ENCODE data around the gene FCGR3A. TPM values are rescaled to one million over a fixed set of nuclear protein-coding genes. Genes with fewer than 3 reads are reported as not detected.
"Not testable (repeated sequence)": the region's sequence is repeated elsewhere in the genome, so short reads cannot be mapped to it uniquely, and the experiment has no call there.

FCGR3A gene
- polyA plus RNA-seq, 2 donors: 0.57 to 1.0 TPM

DNA sequence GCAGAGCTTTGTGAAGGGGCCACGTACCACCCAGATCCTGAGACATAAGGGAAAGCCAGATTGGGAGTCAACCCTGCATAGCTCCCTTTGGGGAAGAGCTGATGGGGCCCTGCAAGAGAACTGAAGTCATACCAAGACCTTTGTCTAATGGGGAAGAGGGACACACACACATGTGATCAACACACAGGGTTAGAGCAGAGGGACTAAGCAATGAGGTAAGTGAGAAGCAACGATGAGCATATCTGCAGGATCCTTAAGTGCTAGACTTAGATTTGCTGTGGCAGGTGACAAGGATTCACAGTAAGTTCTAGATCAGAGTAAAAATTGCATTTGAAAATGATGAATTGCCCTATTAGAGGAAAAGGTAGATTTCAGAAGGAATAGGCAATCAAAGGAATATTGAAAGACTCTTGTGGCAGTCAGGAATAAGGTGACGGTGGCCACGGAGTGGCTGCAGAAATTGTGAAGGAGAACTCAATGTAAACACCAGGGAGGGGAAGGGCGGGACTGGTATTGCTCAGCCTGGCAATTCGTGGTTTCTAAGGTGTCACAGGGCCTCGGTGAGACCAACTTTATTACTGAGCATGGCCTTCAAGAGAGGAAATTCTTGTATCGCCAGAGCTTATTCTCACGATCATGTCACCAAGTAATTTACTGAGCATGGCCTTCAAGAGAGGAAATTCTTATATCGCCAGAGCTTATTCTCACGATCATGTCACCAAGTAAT, 4.5 kb downstream of the FCGR3A start:
- not testable (repeated sequence) for H3K27me3 ChIP-seq (ENCODE audit: control insufficient read depth in 1 of 2, insufficient read depth in 2 of 2, low read length in 2 of 2); H3K36me3 ChIP-seq (ENCODE audit: control insufficient read depth in 2 of 2, insufficient read depth in 2 of 2, low read length in 1 of 2); H3K9me3 ChIP-seq (ENCODE audit: control insufficient read depth in 2 of 2, insufficient read depth in 1 of 2, low read depth in 1 of 2, low read length in 1 of 2); H3K4me1 ChIP-seq (ENCODE audit: control insufficient read depth in 2 of 2, insufficient read depth in 2 of 2, low read length in 1 of 2); H3K4me3 ChIP-seq (ENCODE audit: low read depth in 1 of 2, low read length in 2 of 2); H3K27ac ChIP-seq (ENCODE audit: low read depth in 2 of 2, low read length in 1 of 2)
- 76% methylated on average over 10 of the region's 11 CpGs for WGBS, 2 donors

GRCh38 chr1:161543125-161543524, 6.5 kb downstream of the FCGR3A start:
- not testable (repeated sequence) for H3K36me3 ChIP-seq (ENCODE audit: control insufficient read depth in 2 of 2, insufficient read depth in 2 of 2, low read length in 1 of 2); H3K4me1 ChIP-seq (ENCODE audit: control insufficient read depth in 2 of 2, insufficient read depth in 2 of 2, low read length in 1 of 2); H3K4me3 ChIP-seq (ENCODE audit: low read depth in 1 of 2, low read length in 2 of 2); H3K27me3 ChIP-seq (ENCODE audit: control insufficient read depth in 1 of 2, insufficient read depth in 2 of 2, low read length in 2 of 2); H3K27ac ChIP-seq (ENCODE audit: low read depth in 2 of 2, low read length in 1 of 2); H3K9me3 ChIP-seq (ENCODE audit: control insufficient read depth in 2 of 2, insufficient read depth in 1 of 2, low read depth in 1 of 2, low read length in 1 of 2)
- 80 to 86% methylated on average over 1 of the region's 1 CpG for WGBS, 2 donors

DNA sequence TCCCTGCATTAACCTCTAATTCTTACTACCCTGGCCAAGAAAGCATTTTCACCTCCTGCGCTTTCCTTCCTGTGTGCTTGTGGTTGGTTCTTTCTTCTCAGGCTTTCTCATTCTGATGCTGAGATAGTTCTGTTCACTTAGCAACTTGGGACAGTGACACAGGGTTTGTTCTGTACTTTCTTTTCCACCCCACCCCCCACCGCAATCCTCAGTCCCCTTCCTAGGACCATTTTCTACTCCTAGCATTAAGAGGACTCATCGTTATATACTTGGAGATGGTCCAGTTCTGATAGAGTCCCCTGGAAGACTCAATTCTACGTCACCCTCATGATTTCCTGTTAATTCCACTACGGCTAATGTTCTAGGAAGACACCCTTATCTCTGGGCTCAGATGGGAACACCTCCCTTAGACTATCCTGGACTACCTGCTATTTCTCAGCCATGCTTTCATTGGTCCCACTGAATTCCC, 7.5 kb downstream of the FCGR3A start:
- H3K27me3 ChIP-seq (ENCODE audit: control insufficient read depth in 1 of 2, insufficient read depth in 2 of 2, low read length in 2 of 2); H3K27ac ChIP-seq (ENCODE audit: low read depth in 2 of 2, low read length in 1 of 2); H3K4me3 ChIP-seq (ENCODE audit: low read depth in 1 of 2, low read length in 2 of 2); H3K4me1 ChIP-seq (ENCODE audit: control insufficient read depth in 2 of 2, insufficient read depth in 2 of 2, low read length in 1 of 2); H3K9me3 ChIP-seq (ENCODE audit: control insufficient read depth in 2 of 2, insufficient read depth in 1 of 2, low read depth in 1 of 2, low read length in 1 of 2); H3K36me3 ChIP-seq (ENCODE audit: control insufficient read depth in 2 of 2, insufficient read depth in 2 of 2, low read length in 1 of 2): not testable (repeated sequence)
- 65 to 75% methylated on average over 5 of the region's 5 CpGs for WGBS, 2 donors

DNA sequence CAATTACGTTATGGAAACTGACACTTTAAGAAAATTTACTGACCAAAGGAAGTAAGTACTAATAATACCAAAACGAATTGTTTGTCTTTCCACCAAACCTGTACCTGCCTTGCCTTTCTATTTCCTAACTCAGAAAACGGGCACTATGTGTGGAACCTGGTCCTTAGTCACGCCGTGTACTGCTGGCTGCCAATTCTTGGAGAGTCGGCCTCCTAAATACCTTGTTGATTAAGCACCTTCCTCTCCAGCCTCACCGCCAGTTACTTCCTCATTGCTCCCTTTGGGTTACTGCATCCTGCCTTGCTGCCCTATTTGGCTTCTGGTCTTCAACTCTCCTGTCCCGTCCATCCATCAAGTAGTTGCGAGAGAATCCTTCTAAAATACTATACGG, 9.1 kb downstream of the FCGR3A start:
- H3K4me1 ChIP-seq (ENCODE audit: control insufficient read depth in 2 of 2, insufficient read depth in 2 of 2, low read length in 1 of 2); H3K27me3 ChIP-seq (ENCODE audit: control insufficient read depth in 1 of 2, insufficient read depth in 2 of 2, low read length in 2 of 2); H3K9me3 ChIP-seq (ENCODE audit: control insufficient read depth in 2 of 2, insufficient read depth in 1 of 2, low read depth in 1 of 2, low read length in 1 of 2); H3K4me3 ChIP-seq (ENCODE audit: low read depth in 1 of 2, low read length in 2 of 2); H3K36me3 ChIP-seq (ENCODE audit: control insufficient read depth in 2 of 2, insufficient read depth in 2 of 2, low read length in 1 of 2): not testable (repeated sequence)
- WGBS, 2 donors: 44 to 47% methylated on average over 10 of the region's 10 CpGs
- H3K27ac ChIP-seq (ENCODE audit: low read depth in 2 of 2, low read length in 1 of 2): peak overlapping the region; percentile 4 to 30

GRCh38 chr1:161539731-161540569, 9.7 kb downstream of the FCGR3A start:
- not testable (repeated sequence) for H3K36me3 ChIP-seq (ENCODE audit: control insufficient read depth in 2 of 2, insufficient read depth in 2 of 2, low read length in 1 of 2); H3K4me1 ChIP-seq (ENCODE audit: control insufficient read depth in 2 of 2, insufficient read depth in 2 of 2, low read length in 1 of 2); H3K9me3 ChIP-seq (ENCODE audit: control insufficient read depth in 2 of 2, insufficient read depth in 1 of 2, low read depth in 1 of 2, low read length in 1 of 2); H3K27me3 ChIP-seq (ENCODE audit: control insufficient read depth in 1 of 2, insufficient read depth in 2 of 2, low read length in 2 of 2)
- Histone ChIP-seq H3K27ac (ENCODE audit: low read depth in 2 of 2, low read length in 1 of 2) (peak overlapping the region; percentile 90 to 94), H3K4me3 (ENCODE audit: low read depth in 1 of 2, low read length in 2 of 2) (peak overlapping the region; percentile 39 to 49)
- WGBS, 2 donors: 4 to 6% methylated on average over 41 of the region's 41 CpGs

DNA sequence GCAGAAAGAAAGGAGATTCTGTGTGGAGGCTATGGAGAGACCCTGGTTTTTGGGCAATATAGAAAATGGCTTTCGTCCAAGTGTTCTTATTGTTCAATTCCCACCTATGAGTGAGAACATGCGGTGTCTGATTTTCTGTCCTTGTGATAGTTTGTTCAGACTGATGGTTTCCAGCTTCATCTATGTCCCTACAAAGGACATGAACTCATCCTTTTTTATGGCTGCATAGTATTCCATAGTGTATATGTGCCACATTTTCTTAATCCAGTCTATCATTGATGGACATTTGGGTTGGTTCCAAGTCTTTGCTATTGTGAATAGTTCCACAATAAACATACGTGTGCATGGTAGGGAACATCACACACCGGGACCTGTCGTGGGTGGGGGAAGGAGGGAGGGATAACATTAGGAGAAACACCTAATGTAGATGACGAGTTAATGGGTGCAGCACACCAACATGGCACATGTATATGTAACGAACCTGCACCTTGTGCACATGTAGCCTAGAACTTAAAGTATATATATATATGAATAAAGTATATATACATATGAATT, 10.6 kb downstream of the FCGR3A start:
- not testable (repeated sequence) for H3K27ac ChIP-seq (ENCODE audit: low read depth in 2 of 2, low read length in 1 of 2); H3K9me3 ChIP-seq (ENCODE audit: control insufficient read depth in 2 of 2, insufficient read depth in 1 of 2, low read depth in 1 of 2, low read length in 1 of 2); H3K27me3 ChIP-seq (ENCODE audit: control insufficient read depth in 1 of 2, insufficient read depth in 2 of 2, low read length in 2 of 2); H3K36me3 ChIP-seq (ENCODE audit: control insufficient read depth in 2 of 2, insufficient read depth in 2 of 2, low read length in 1 of 2); H3K4me3 ChIP-seq (ENCODE audit: low read depth in 1 of 2, low read length in 2 of 2); H3K4me1 ChIP-seq (ENCODE audit: control insufficient read depth in 2 of 2, insufficient read depth in 2 of 2, low read length in 1 of 2)
- 80 to 83% methylated on average over 7 of the region's 7 CpGs for WGBS, 2 donors

DNA sequence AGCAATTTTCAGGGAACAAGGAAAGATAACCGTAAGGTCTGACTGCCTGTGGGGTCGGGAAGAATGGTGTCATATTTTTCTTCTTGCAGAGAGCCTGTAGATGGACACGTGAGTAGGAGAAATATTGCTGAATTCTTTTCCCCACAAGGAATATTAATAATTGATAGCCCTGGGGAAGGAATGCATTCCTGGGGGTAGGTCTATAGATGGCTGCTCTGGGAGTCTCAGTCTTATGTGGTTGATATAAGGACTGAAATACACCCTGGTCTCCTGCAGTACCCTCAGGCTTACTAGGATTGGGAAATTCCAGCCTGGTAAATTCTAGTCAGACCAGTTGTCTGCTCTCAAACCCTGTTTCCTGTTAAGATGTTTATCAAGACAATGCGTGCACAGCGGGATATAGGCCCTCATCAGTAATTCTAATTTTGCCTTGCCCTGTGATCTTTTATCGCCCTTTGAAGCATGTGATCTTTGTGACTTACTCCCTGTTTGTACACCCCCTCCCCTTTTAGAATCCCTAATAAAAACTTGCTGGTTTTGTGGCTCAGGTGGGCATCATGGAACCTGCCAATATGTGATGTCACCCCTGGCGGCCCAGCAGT, 12.4 kb downstream of the FCGR3A start:
- not testable (repeated sequence) for H3K36me3 ChIP-seq (ENCODE audit: control insufficient read depth in 2 of 2, insufficient read depth in 2 of 2, low read length in 1 of 2); H3K4me1 ChIP-seq (ENCODE audit: control insufficient read depth in 2 of 2, insufficient read depth in 2 of 2, low read length in 1 of 2); H3K27me3 ChIP-seq (ENCODE audit: control insufficient read depth in 1 of 2, insufficient read depth in 2 of 2, low read length in 2 of 2); H3K9me3 ChIP-seq (ENCODE audit: control insufficient read depth in 2 of 2, insufficient read depth in 1 of 2, low read depth in 1 of 2, low read length in 1 of 2); H3K4me3 ChIP-seq (ENCODE audit: low read depth in 1 of 2, low read length in 2 of 2); H3K27ac ChIP-seq (ENCODE audit: low read depth in 2 of 2, low read length in 1 of 2)
- WGBS, 2 donors: 75 to 87% methylated on average over 7 of the region's 7 CpGs

DNA sequence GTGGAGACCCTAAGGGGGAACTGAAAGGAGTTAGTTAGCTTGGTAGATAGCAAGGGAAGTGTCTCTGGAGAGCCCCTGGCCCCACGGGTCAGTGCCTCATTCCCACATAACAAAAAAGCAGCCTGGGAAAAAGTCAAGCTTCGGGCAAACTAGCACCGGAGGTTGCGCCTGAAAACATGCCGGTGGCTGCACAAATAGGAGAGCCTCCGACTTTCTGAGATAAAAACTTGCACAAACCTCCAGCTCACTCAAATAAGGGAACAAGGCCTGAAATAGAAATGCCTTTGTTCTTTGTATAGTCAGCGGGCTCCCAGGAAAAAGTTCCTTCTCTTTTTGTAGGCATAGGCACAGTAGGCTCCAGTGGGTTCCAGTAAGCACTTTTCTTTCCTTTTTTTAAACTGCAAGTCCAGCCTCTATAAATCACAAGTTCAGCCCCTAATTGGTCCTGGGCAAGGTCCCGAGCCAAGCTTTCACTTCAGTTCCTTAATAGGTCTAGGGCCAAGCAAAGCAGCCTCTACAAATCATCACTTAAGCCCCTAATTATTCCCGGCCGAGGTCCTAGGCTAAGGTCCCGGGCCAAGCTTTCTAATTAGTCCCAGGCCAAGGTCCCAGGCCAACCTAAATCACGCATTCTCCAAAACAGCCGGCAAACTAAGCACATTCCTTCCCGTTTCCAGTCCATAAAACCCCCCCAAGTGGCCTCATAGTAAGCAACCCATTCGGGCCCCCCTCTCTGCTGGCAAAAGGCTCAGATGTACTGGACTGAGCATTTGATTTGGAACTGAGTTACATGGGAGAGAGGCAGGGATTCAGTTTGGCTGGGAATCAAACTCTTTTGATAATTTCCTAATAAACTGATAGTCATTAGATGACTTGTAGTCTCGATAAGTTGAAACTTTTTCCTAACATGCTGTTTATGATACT, 16.7 kb downstream of the FCGR3A start:
- not testable (repeated sequence) for H3K9me3 ChIP-seq (ENCODE audit: control insufficient read depth in 2 of 2, insufficient read depth in 1 of 2, low read depth in 1 of 2, low read length in 1 of 2); H3K4me3 ChIP-seq (ENCODE audit: low read depth in 1 of 2, low read length in 2 of 2)
- 59 to 64% methylated on average over 15 of the region's 16 CpGs for WGBS, 2 donors

More for the DNA sequence above, 16.7 kb downstream of the FCGR3A start:
- not testable (repeated sequence) for H3K4me1 ChIP-seq (ENCODE audit: control insufficient read depth in 2 of 2, insufficient read depth in 2 of 2, low read length in 1 of 2); H3K36me3 ChIP-seq (ENCODE audit: control insufficient read depth in 2 of 2, insufficient read depth in 2 of 2, low read length in 1 of 2); H3K27me3 ChIP-seq (ENCODE audit: control insufficient read depth in 1 of 2, insufficient read depth in 2 of 2, low read length in 2 of 2)
- H3K27ac ChIP-seq (ENCODE audit: low read depth in 2 of 2, low read length in 1 of 2): peak overlapping the region in 1 of 2 donors; percentile 33
